HEK293 (cell line): ENCODE results near the gene ASF1B.

ENCODE experiments used
- CTCF ChIA-PET: fragments of 350-600 bp; formaldehyde crosslinking; extraction: SDS; loops from one replicate; lab custom pipeline; 2021; ENCODE audit warnings: antibody characterized with exemption; lab: Yijun Ruan, JAX
- POLR2A ChIA-PET: fragments of 300-600 bp; formaldehyde crosslinking; extraction: SDS; loops from one replicate; lab custom pipeline; 2020; ENCODE audit warnings: antibody characterized with exemption, inconsistent platforms; lab: Yijun Ruan, JAX
- H3K27ac ChIP-seq: fragments of 200-500 bp; sonication (Bioruptor generic); 2 replicates; pipeline ENCODE4 v1.5.1; 2014; ENCODE audit warnings: low read depth, low read length, control low read depth, inconsistent platforms; ENCODE audit errors: extremely low read depth
- H3K36me3 ChIP-seq, 2 experiments: fragments of 200-500 bp in 1 of 2; sonication (Bioruptor generic) in 1 of 2; 1 replicate in 1 of 2; 2 replicates in 1 of 2; pipeline ENCODE4 v1.5.1; 2014 to 2017; ENCODE audit warnings: inconsistent platforms in 2 of 2, low read length in 2 of 2; ENCODE audit not compliant: control insufficient read depth in 2 of 2, insufficient read depth in 1 of 2
- H3K4me1 ChIP-seq: fragments of 200-500 bp; sonication (Bioruptor generic); 2 replicates; pipeline ENCODE4 v1.5.1; 2014; ENCODE audit warnings: mild to moderate bottlenecking, low read length, inconsistent platforms; ENCODE audit not compliant: control insufficient read depth, insufficient read depth
- H3K4me3 ChIP-seq: 2 replicates; pipeline ENCODE4 v1.5.1; 2011; ENCODE audit warnings: low read depth, mild to moderate bottlenecking, control low read depth, low read length, moderate library complexity
- H3K9me3 ChIP-seq: fragments of 200-500 bp; sonication (Bioruptor generic); 2 replicates; pipeline ENCODE4 v1.5.1; 2014; ENCODE audit warnings: low read depth, low read length, inconsistent platforms; ENCODE audit not compliant: control insufficient read depth, insufficient read depth
- GLIS1 ChIP-seq: fragments of 450-650 bp; formaldehyde crosslinking; IDR thresholded peaks from 2 replicates; pipeline ENCODE4 v1.5.1; 2016; ENCODE audit warnings: missing biosample characterization, missing genetic modification characterization
- HOXD13 ChIP-seq: sonication (generic); formaldehyde crosslinking; IDR thresholded peaks from 2 replicates; pipeline ENCODE4 v1.8.0; 2022; ENCODE audit warnings: missing genetic modification reagents, borderline replicate concordance
- KLF10 ChIP-seq: fragments of 450-650 bp; IDR thresholded peaks from 2 replicates; pipeline ENCODE4 v1.5.1; 2018; ENCODE audit warnings: missing biosample characterization, mild to moderate bottlenecking, missing genetic modification characterization
- MEIS1 ChIP-seq: sonication (generic); formaldehyde crosslinking; IDR thresholded peaks from 2 replicates; pipeline ENCODE4 v1.8.1; 2022; ENCODE audit warnings: missing genetic modification reagents, mild to moderate bottlenecking, borderline replicate concordance
- MYNN ChIP-seq: fragments of 450-650 bp; formaldehyde crosslinking; IDR thresholded peaks from 2 replicates; pipeline ENCODE4 v1.5.1; 2016; ENCODE audit warnings: missing biosample characterization, missing genetic modification characterization, borderline replicate concordance
- PRDM1 ChIP-seq: fragments of 450-650 bp; formaldehyde crosslinking; IDR thresholded peaks from 2 replicates; pipeline ENCODE4; 2016; ENCODE audit warnings: missing biosample characterization, missing genetic modification characterization
- SETDB1 ChIP-seq: IDR thresholded peaks from one replicate; pipeline ENCODE4 v1.6.1; 2017; ENCODE audit warnings: mild to moderate bottlenecking, low read length, moderate library complexity, mixed read lengths; ENCODE audit not compliant: insufficient read length
- SP7 ChIP-seq: fragments of 450-650 bp; formaldehyde crosslinking; IDR thresholded peaks from 2 replicates; pipeline ENCODE4 v1.5.1; 2016; ENCODE audit warnings: missing biosample characterization, missing genetic modification characterization
- TRIM28 ChIP-seq: IDR thresholded peaks from 2 replicates; pipeline ENCODE4 v1.6.1; 2011; ENCODE audit warnings: low read length, control low read depth, borderline replicate concordance
- ZBTB6 ChIP-seq: fragments of 450-650 bp; formaldehyde crosslinking; IDR thresholded peaks from 2 replicates; pipeline ENCODE4 v1.5.1; 2017; ENCODE audit warnings: missing biosample characterization, missing genetic modification characterization
- ZFP41 ChIP-seq: fragments of 450-650 bp; formaldehyde crosslinking; IDR thresholded peaks from 2 replicates; pipeline ENCODE4 v1.5.1; 2016; ENCODE audit warnings: missing biosample characterization, missing genetic modification characterization, borderline replicate concordance
- ZNF10 ChIP-seq: fragments of 450-650 bp; formaldehyde crosslinking; IDR thresholded peaks from 2 replicates; pipeline ENCODE4 v1.5.1; 2017; ENCODE audit warnings: missing biosample characterization, missing genetic modification characterization
- ZNF114 ChIP-seq: fragments of 450-650 bp; formaldehyde crosslinking; IDR thresholded peaks from 2 replicates; pipeline ENCODE4 v1.5.0; 2017; ENCODE audit warnings: missing biosample characterization, missing genetic modification characterization
- ZNF202 ChIP-seq: fragments of 450-650 bp; formaldehyde crosslinking; IDR thresholded peaks from 2 replicates; pipeline ENCODE4 v1.5.1; 2016; ENCODE audit warnings: missing biosample characterization, missing genetic modification characterization, borderline replicate concordance
- ZNF23 ChIP-seq: fragments of 450-650 bp; formaldehyde crosslinking; IDR thresholded peaks from 2 replicates; pipeline ENCODE4 v1.5.1; 2016; ENCODE audit warnings: missing biosample characterization, missing genetic modification characterization, borderline replicate concordance
- ZNF24 ChIP-seq: fragments of 450-650 bp; formaldehyde crosslinking; IDR thresholded peaks from 2 replicates; pipeline ENCODE4 v1.5.1; 2016; ENCODE audit warnings: missing biosample characterization, missing genetic modification characterization
- ZNF248 ChIP-seq: fragments of 450-650 bp; formaldehyde crosslinking; IDR thresholded peaks from 2 replicates; pipeline ENCODE4 v1.5.1; 2017; ENCODE audit warnings: missing biosample characterization, missing genetic modification characterization
- ZNF302 ChIP-seq: fragments of 450-650 bp; formaldehyde crosslinking; IDR thresholded peaks from 2 replicates; pipeline ENCODE4 v1.5.1; 2016; ENCODE audit warnings: missing biosample characterization, missing genetic modification characterization, low read depth
- ZNF341 ChIP-seq: fragments of 450-650 bp; formaldehyde crosslinking; IDR thresholded peaks from 2 replicates; pipeline ENCODE4; 2016; ENCODE audit warnings: low read depth, missing biosample characterization, missing genetic modification characterization
- ZNF404 ChIP-seq: fragments of 450-650 bp; formaldehyde crosslinking; IDR thresholded peaks from 2 replicates; pipeline ENCODE4 v1.5.1; 2017; ENCODE audit warnings: missing biosample characterization, missing genetic modification characterization
- ZNF544 ChIP-seq: fragments of 450-650 bp; formaldehyde crosslinking; IDR thresholded peaks from 2 replicates; pipeline ENCODE4 v1.5.0; 2017; ENCODE audit warnings: missing biosample characterization, missing genetic modification characterization
- ZNF555 ChIP-seq: fragments of 450-650 bp; formaldehyde crosslinking; conservative IDR thresholded peaks from 2 replicates; pipeline ENCODE4 v1.5.1; 2017; ENCODE audit warnings: missing biosample characterization, mild to moderate bottlenecking, missing genetic modification characterization, inconsistent platforms
- ZNF621 ChIP-seq: fragments of 450-650 bp; formaldehyde crosslinking; IDR thresholded peaks from 2 replicates; pipeline ENCODE4 v1.5.1; 2017; ENCODE audit warnings: missing biosample characterization, missing genetic modification characterization
- ZNF701 ChIP-seq: fragments of 450-650 bp; formaldehyde crosslinking; IDR thresholded peaks from 2 replicates; pipeline ENCODE4 v1.5.1; 2016; ENCODE audit warnings: missing biosample characterization, missing genetic modification characterization
- ZNF76 ChIP-seq: fragments of 450-650 bp; formaldehyde crosslinking; IDR thresholded peaks from 2 replicates; pipeline ENCODE4; 2016; ENCODE audit warnings: low read depth, missing biosample characterization, missing genetic modification characterization, borderline replicate concordance
- ZNF776 ChIP-seq: fragments of 450-650 bp; formaldehyde crosslinking; IDR thresholded peaks from 2 replicates; pipeline ENCODE4 v1.5.0; 2017; ENCODE audit warnings: missing biosample characterization, missing genetic modification characterization, borderline replicate concordance
- ZNF777 ChIP-seq: fragments of 450-650 bp; formaldehyde crosslinking; IDR thresholded peaks from 2 replicates; pipeline ENCODE4 v1.5.1; 2017; ENCODE audit warnings: missing biosample characterization, missing genetic modification characterization, borderline replicate concordance
- ZNF843 ChIP-seq: fragments of 450-650 bp; formaldehyde crosslinking; IDR thresholded peaks from 2 replicates; pipeline ENCODE4 v1.5.1; 2016; ENCODE audit warnings: missing biosample characterization, missing genetic modification characterization

The ASF1B gene

GRCh38 chr19:14110650-14111049 lies 25.7 kb downstream of the ASF1B start:
- H3K36me3 ChIP-seq: peaks cover under 1 to 21% of the 10 kb centered on the region in 2 experiments; a peak in 2 of 3 replicates
- CTCF ChIA-PET: interaction anchor here (1.8 kb wide), 1 partner anchor 231 kb away, joined by 4 read pairs; no protein-coding TSS in a partner anchor
- no peak overlapping the region for H3K4me3 ChIP-seq
- H3K27ac ChIP-seq: no peak overlapping the region
- POLR2A ChIA-PET: interaction anchor here (0.6 to 1.5 kb wide), 2 partner anchors 26 to 27 kb away, joined by 3 to 4 read pairs; partner anchors contain the start of gene ASF1B
- no peaks in the 10 kb centered on the region for H3K9me3 ChIP-seq
- peaks cover 9% of the 10 kb centered on the region for H3K4me1 ChIP-seq
- TF ChIP-seq ZNF544 (tag by site-specific recombination): no peak
- peak; percentile 42 for TF ChIP-seq GLIS1 (tag by site-specific recombination)
- no peak for TF ChIP-seq ZNF776 (tag by site-specific recombination)

- TF ChIP-seq PRDM1 (tag by site-specific recombination) (no peak), ZNF341 (tag by site-specific recombination) (no peak), KLF10 (tag by site-specific recombination) (no peak), ZNF555 (tag by site-specific recombination) (no peak), ZNF404 (tag by site-specific recombination) (no peak), HOXD13 (CRISPR knock-in tag) (no peak), ZNF114 (no peak), MYNN (tag by site-specific recombination) (no peak), ZNF777 (tag by site-specific recombination) (no peak), ZNF302 (no peak), ZBTB6 (no peak), TRIM28 (no peak), ZNF248 (tag by site-specific recombination) (no peak), ZNF621 (tag by site-specific recombination) (no peak)
- peaks cover 11 to 40% of the 10 kb centered on the region in 2 experiments; a peak in 2 of 3 replicates for H3K36me3 ChIP-seq
- H3K4me3 ChIP-seq: no peak overlapping the region
- no peaks in the 10 kb centered on the region for H3K9me3 ChIP-seq
- H3K27ac ChIP-seq: no peak overlapping the region
- H3K4me1 ChIP-seq: peaks cover 3% of the 10 kb centered on the region
- ChIA-PET POLR2A (no interaction called here), CTCF (interaction anchor here (0.8 kb wide), 1 partner anchor 238 kb away, joined by 3 read pairs; no protein-coding TSS in a partner anchor)
Observed at GRCh38 chr19:14107581-14108461, 28.6 kb downstream of the ASF1B start.

GRCh38 chr19:14106840-14107239 lies 29.5 kb downstream of the ASF1B start:
- H3K27ac ChIP-seq: no peak overlapping the region
- peaks cover 11 to 49% of the 10 kb centered on the region in 2 experiments; a peak in 2 of 3 replicates for H3K36me3 ChIP-seq
- ChIA-PET POLR2A (no interaction called here), CTCF (interaction anchor here (0.6 to 1.1 kb wide), 2 partner anchors 89 to 584 kb away, joined by 3 read pairs; no protein-coding TSS in a partner anchor)
- no peak overlapping the region for H3K4me3 ChIP-seq
- no peaks in the 10 kb centered on the region for H3K9me3 ChIP-seq
- no peak for TF ChIP-seq ZNF23 (tag by site-specific recombination)
- TF ChIP-seq ZNF24 (tag by site-specific recombination): no peak
- no peak for TF ChIP-seq ZNF10 (tag by site-specific recombination)
- TF ChIP-seq ZNF76 (tag by site-specific recombination): no peak
- TF ChIP-seq ZNF843 (tag by site-specific recombination): no peak
- no peak for TF ChIP-seq MEIS1
- TF ChIP-seq SP7: no peak
- no peak for TF ChIP-seq ZNF202
- no peak for TF ChIP-seq ZNF701
- TF ChIP-seq TRIM28: no peak
- TF ChIP-seq ZFP41 (tag by site-specific recombination): no peak
- TF ChIP-seq SETDB1: no peak
- H3K4me1 ChIP-seq: no peaks in the 10 kb centered on the region
